Measurements from ENCODE around the gene GIMAP7. TPM values are rescaled to one million over a fixed set of nuclear protein-coding genes. Genes with fewer than 3 reads are reported as not detected.
"Not testable (repeated sequence)": the region's sequence is repeated elsewhere in the genome, so short reads cannot be mapped to it uniquely, and the experiment has no call there.

GIMAP7 gene
- total and polyA plus RNA-seq, 3 donors from 2014 or later, result 3.1 to 7.4 (median 3.4) TPM

GRCh38 chr7:150481186-150481920, 33.3 kb upstream of the GIMAP7 start:
- WGBS, 2 donors, result 71 to 76% methylated on average over 9 of the region's 9 CpGs
- no peak overlapping the region for H3K4me3 ChIP-seq
- no peaks in the 10 kb centered on the region for H3K9me3 ChIP-seq
- H3K27ac ChIP-seq, result no peak overlapping the region
- no peak for DNase-seq
- H3K36me3 ChIP-seq (ENCODE audit: low read depth, missing control alignments), result no peaks in the 10 kb centered on the region
- TF ChIP-seq POLR2A (IDR thresholded peaks at IDR 0.05) (no peak), CTCF (IDR thresholded peaks at IDR 0.05) (no peak)
- H3K4me1 ChIP-seq, result no peaks in the 10 kb centered on the region
- intact Hi-C loops (cut with DNase I; ENCODE audit: low total_unique reads), result no loop called here
- H3K27me3 ChIP-seq, result no peaks in the 10 kb centered on the region

GRCh38 chr7:150481922-150482321, 32.8 kb upstream of the GIMAP7 start:
- no peaks in the 10 kb centered on the region for H3K9me3 ChIP-seq
- H3K27me3 ChIP-seq, result no peaks in the 10 kb centered on the region
- no peak for TF ChIP-seq CTCF (IDR thresholded peaks at IDR 0.05)
- no peak for TF ChIP-seq POLR2A (IDR thresholded peaks at IDR 0.05)
- no peak overlapping the region for H3K27ac ChIP-seq
- intact Hi-C loops (cut with DNase I; ENCODE audit: low total_unique reads), result no loop called here
- H3K4me1 ChIP-seq, result no peaks in the 10 kb centered on the region
- 85 to 88% methylated on average over 4 of the region's 4 CpGs for WGBS, 2 donors
- DNase-seq, result no peak
- no peak overlapping the region for H3K4me3 ChIP-seq
- no peaks in the 10 kb centered on the region for H3K36me3 ChIP-seq (ENCODE audit: low read depth, missing control alignments)

GRCh38 chr7:150483514-150483913, 31.2 kb upstream of the GIMAP7 start:
- H3K4me1 ChIP-seq; H3K36me3 ChIP-seq (ENCODE audit: low read depth, missing control alignments); H3K4me3 ChIP-seq; H3K27me3 ChIP-seq; intact Hi-C loops (cut with DNase I; ENCODE audit: low total_unique reads); DNase-seq; H3K9me3 ChIP-seq; H3K27ac ChIP-seq: not testable (repeated sequence)
- WGBS, 2 donors, result 50 to 55% methylated on average over 2 of the region's 2 CpGs

- intact Hi-C loops (cut with DNase I; ENCODE audit: low total_unique reads); H3K27ac ChIP-seq; H3K9me3 ChIP-seq; H3K36me3 ChIP-seq (ENCODE audit: low read depth, missing control alignments); DNase-seq; H3K27me3 ChIP-seq; H3K4me3 ChIP-seq; H3K4me1 ChIP-seq: not testable (repeated sequence)
- 66 to 67% methylated on average over 3 of the region's 3 CpGs for WGBS, 2 donors
These were observed 30.6 kb upstream of the GIMAP7 start for GRCh38 chr7:150484071-150484470.

- Histone ChIP-seq H3K4me3 (no peak overlapping the region), H3K36me3 (ENCODE audit: low read depth, missing control alignments) (no peaks in the 10 kb centered on the region), H3K4me1 (no peaks in the 10 kb centered on the region), H3K9me3 (no peaks in the 10 kb centered on the region), H3K27ac (no peak overlapping the region), H3K27me3 (no peaks in the 10 kb centered on the region)
- WGBS, 2 donors, result 83 to 91% methylated on average over 2 of the region's 2 CpGs
- intact Hi-C loops (cut with DNase I; ENCODE audit: low total_unique reads), result no loop called here
- TF ChIP-seq CTCF (IDR thresholded peaks at IDR 0.05) (no peak), POLR2A (IDR thresholded peaks at IDR 0.05) (no peak)
- DNase-seq, result no peak
These were observed 27.0 kb upstream of the GIMAP7 start for GRCh38 chr7:150487625-150488024.

- TF ChIP-seq POLR2A (IDR thresholded peaks at IDR 0.05), result no peak
- no peak for TF ChIP-seq CTCF (IDR thresholded peaks at IDR 0.05)
- no peak overlapping the region for H3K4me3 ChIP-seq
- no peak overlapping the region for H3K27ac ChIP-seq
- H3K27me3 ChIP-seq, result no peaks in the 10 kb centered on the region
- no peak for DNase-seq
- 90 to 91% methylated on average over 1 of the region's 1 CpG for WGBS, 2 donors
- no peaks in the 10 kb centered on the region for H3K9me3 ChIP-seq
- intact Hi-C loops (cut with DNase I; ENCODE audit: low total_unique reads), result no loop called here
- no peaks in the 10 kb centered on the region for H3K4me1 ChIP-seq
- H3K36me3 ChIP-seq (ENCODE audit: low read depth, missing control alignments), result no peaks in the 10 kb centered on the region
These were observed 24.9 kb upstream of the GIMAP7 start for GRCh38 chr7:150489782-150490181.

- H3K27ac ChIP-seq; H3K36me3 ChIP-seq (ENCODE audit: low read depth, missing control alignments); H3K4me1 ChIP-seq; DNase-seq; H3K27me3 ChIP-seq; H3K9me3 ChIP-seq; H3K4me3 ChIP-seq; intact Hi-C loops (cut with DNase I; ENCODE audit: low total_unique reads): not testable (repeated sequence)
- WGBS, 2 donors, result 74 to 90% methylated on average over 3 of the region's 3 CpGs
These were observed 21.2 kb upstream of the GIMAP7 start for GRCh38 chr7:150493442-150493841.
